ENCODE data around the gene IER5.

DNA sequence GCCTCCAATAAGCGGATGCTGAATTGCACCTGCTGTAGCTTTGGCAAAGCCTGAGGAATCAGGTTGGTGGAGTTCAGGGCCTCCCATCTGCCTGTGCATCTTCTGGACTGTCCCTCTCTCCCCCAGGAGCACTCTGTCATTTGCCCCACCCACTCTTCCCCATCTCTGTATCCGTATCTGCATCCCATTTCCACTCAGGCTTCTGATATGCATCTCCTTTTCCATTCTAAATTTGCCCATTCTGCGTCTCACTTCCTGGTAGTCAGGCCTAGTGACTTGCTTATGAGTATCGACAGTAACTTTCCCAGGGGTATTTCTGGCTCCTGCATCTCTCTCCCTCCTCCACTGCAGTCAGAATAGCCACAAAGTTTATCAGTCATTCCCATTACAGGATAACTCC lies 39.1 kb upstream of the IER5 start:
- TF ChIP-seq, protein P1, sequence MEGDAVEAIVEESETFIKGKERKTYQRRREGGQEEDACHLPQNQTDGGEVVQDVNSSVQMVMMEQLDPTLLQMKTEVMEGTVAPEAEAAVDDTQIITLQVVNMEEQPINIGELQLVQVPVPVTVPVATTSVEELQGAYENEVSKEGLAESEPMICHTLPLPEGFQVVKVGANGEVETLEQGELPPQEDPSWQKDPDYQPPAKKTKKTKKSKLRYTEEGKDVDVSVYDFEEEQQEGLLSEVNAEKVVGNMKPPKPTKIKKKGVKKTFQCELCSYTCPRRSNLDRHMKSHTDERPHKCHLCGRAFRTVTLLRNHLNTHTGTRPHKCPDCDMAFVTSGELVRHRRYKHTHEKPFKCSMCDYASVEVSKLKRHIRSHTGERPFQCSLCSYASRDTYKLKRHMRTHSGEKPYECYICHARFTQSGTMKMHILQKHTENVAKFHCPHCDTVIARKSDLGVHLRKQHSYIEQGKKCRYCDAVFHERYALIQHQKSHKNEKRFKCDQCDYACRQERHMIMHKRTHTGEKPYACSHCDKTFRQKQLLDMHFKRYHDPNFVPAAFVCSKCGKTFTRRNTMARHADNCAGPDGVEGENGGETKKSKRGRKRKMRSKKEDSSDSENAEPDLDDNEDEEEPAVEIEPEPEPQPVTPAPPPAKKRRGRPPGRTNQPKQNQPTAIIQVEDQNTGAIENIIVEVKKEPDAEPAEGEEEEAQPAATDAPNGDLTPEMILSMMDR (IDR thresholded peaks at IDR 0.05), result no peak
- no peak for TF ChIP-seq EZH2 (IDR thresholded peaks at IDR 0.05; ENCODE audit: borderline replicate concordance, insufficient read depth, low read depth, low read length, poor library complexity, severe bottlenecking)
